Measurements from ENCODE around the gene CNTLN. TPM values are rescaled to one million over a fixed set of nuclear protein-coding genes. Genes with fewer than 3 reads are reported as not detected.
"Not testable (repeated sequence)": the region's sequence is repeated elsewhere in the genome, so short reads cannot be mapped to it uniquely, and the experiment has no call there.

CNTLN gene
- total RNA-seq, 3 donors from 2014 or later (not counting 1 experiment from before 2014, with no cell fraction given), result 0.32 to 1.6 (median 0.63) TPM

DNA sequence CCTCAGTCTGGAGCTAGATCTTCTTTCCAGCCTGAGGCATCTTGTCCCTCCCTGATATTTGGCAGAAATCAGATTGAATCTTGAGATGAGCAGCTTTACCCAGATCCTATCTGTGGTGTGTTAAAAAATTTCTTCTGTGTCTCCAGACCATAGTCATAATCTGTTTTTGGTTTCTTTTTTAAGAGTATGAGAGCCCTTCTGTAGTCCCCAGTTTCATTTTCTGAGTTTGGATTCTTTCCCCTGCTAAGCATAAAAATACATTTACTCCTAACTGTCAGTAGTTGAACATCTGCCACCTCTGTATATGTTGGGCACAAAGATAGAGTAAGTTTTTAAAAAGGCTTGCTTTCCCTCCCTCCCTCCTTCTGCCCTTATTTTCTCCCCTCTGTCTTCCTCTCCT, 137.7 kb downstream of the CNTLN start:
- ATAC-seq, result no peak
- no peak for DNase-seq
- Histone ChIP-seq H3K4me1 (ENCODE audit: control insufficient read depth, insufficient read depth, low read length) (no peaks in the 10 kb centered on the region), H3K27me3 (ENCODE audit: control insufficient read depth, insufficient read depth, low read length) (no peaks in the 10 kb centered on the region), H3K27ac (ENCODE audit: low read length) (no peak overlapping the region), H3K4me3 (ENCODE audit: low read length) (no peak overlapping the region), H3K9me3 (ENCODE audit: control insufficient read depth, insufficient read depth, low read length) (no peaks in the 10 kb centered on the region), H3K36me3 (ENCODE audit: control insufficient read depth, insufficient read depth, low read length) (no peaks in the 10 kb centered on the region)
- Mint-ChIP-seq H3K4me1 (no peaks in the 10 kb centered on the region), H3K36me3 (peaks cover 5% of the 10 kb centered on the region), H3K4me3 (no peak overlapping the region), H3K27me3 (ENCODE audit: low read depth in 2 of 2) (no peaks in the 10 kb centered on the region), H3K27ac (no peak overlapping the region), H3K9me3 (peaks cover 4 to 8% of the 10 kb centered on the region in 2 donors)
- TF ChIP-seq, protein P1, sequence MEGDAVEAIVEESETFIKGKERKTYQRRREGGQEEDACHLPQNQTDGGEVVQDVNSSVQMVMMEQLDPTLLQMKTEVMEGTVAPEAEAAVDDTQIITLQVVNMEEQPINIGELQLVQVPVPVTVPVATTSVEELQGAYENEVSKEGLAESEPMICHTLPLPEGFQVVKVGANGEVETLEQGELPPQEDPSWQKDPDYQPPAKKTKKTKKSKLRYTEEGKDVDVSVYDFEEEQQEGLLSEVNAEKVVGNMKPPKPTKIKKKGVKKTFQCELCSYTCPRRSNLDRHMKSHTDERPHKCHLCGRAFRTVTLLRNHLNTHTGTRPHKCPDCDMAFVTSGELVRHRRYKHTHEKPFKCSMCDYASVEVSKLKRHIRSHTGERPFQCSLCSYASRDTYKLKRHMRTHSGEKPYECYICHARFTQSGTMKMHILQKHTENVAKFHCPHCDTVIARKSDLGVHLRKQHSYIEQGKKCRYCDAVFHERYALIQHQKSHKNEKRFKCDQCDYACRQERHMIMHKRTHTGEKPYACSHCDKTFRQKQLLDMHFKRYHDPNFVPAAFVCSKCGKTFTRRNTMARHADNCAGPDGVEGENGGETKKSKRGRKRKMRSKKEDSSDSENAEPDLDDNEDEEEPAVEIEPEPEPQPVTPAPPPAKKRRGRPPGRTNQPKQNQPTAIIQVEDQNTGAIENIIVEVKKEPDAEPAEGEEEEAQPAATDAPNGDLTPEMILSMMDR (IDR thresholded peaks at IDR 0.05), result no peak
- intact Hi-C loops (cut with micrococcal nuclease), result no loop called here

DNA sequence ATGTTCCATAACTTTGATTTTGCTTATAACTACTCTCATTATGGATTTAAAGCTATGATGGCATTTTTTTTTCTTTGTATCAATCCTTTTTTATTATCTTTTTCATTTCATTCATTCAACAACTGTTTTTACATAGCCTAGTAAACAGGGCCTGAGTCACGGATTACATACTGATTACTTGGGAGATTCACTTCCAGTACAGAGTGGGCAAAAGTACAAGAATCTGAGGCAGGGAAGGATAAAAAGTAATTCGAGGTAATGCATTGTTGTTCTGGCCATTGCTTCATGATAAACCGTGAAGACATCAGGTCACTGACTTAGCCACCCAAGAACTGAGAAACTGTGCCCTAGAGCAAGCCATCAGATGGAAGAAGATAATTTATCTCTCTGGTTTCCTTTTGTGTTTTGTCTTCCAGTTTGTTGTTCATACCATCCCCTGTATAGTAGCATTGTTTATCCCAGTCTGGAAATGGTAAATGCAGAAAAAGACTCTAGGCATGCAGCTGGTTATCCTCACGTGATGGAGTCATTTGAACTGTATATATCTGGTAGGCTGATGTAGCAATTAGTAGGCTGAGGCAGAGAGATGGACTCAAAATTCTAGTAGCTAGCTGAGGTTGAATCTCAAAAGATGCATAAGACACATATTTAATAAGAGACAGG, 145.6 kb downstream of the CNTLN start:
- TF ChIP-seq, protein P1 (IDR thresholded peaks at IDR 0.05), result no peak
- intact Hi-C loops (cut with micrococcal nuclease), result no loop called here
- WGBS (ENCODE audit: insufficient coverage), result 85% methylated on average over 4 of the region's 4 CpGs

GRCh38 chr9:17290673-17291072, 155.8 kb downstream of the CNTLN start:
- H3K27ac ChIP-seq (ENCODE audit: low read length); DNase-seq; H3K27ac Mint-ChIP-seq; H3K36me3 Mint-ChIP-seq; H3K9me3 Mint-ChIP-seq; H3K9me3 ChIP-seq (ENCODE audit: control insufficient read depth, insufficient read depth, low read length); H3K4me1 ChIP-seq (ENCODE audit: control insufficient read depth, insufficient read depth, low read length); H3K4me3 ChIP-seq (ENCODE audit: low read length); H3K27me3 Mint-ChIP-seq (ENCODE audit: low read depth in 2 of 2); intact Hi-C loops (cut with micrococcal nuclease); H3K4me1 Mint-ChIP-seq; H3K27me3 ChIP-seq (ENCODE audit: control insufficient read depth, insufficient read depth, low read length); H3K36me3 ChIP-seq (ENCODE audit: control insufficient read depth, insufficient read depth, low read length); ATAC-seq; H3K4me3 Mint-ChIP-seq: not testable (repeated sequence)
- 98% methylated on average over 19 of the region's 22 CpGs for WGBS (ENCODE audit: insufficient coverage)

More for the DNA sequence above, 145.6 kb downstream of the CNTLN start:
- Mint-ChIP-seq H3K4me3 (no peak overlapping the region), H3K27ac (no peak overlapping the region), H3K27me3 (ENCODE audit: low read depth in 2 of 2) (no peaks in the 10 kb centered on the region), H3K4me1 (no peaks in the 10 kb centered on the region), H3K36me3 (no peaks in the 10 kb centered on the region), H3K9me3 (peaks cover 4 to 9% of the 10 kb centered on the region in 2 donors)
- Histone ChIP-seq H3K4me3 (ENCODE audit: low read length) (no peak overlapping the region), H3K27ac (ENCODE audit: low read length) (no peak overlapping the region), H3K4me1 (ENCODE audit: control insufficient read depth, insufficient read depth, low read length) (no peaks in the 10 kb centered on the region), H3K27me3 (ENCODE audit: control insufficient read depth, insufficient read depth, low read length) (no peaks in the 10 kb centered on the region), H3K9me3 (ENCODE audit: control insufficient read depth, insufficient read depth, low read length) (no peaks in the 10 kb centered on the region), H3K36me3 (ENCODE audit: control insufficient read depth, insufficient read depth, low read length) (no peaks in the 10 kb centered on the region)
- no peak for ATAC-seq
- no peak for DNase-seq

DNA sequence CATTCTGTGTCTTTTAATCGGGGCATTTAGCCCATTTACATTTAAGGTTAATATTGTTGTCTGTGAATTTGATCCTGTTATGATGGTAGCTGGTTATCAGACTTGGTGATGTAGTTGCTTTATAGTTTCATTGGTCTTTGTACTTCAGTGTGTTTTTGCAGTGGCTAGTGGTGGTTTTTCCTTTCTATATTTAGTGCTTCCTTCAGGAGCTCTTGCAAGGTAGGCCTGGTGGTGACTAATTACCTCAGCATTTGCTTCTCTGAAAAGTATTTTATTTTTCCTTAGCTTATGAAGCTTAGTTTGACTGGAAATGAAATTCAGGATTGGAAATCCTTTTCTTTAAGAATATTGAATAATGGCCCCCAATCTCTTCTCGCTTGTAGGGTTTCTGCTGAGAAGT, 156.9 kb downstream of the CNTLN start:
- H3K36me3 ChIP-seq (ENCODE audit: control insufficient read depth, insufficient read depth, low read length), result no peaks in the 10 kb centered on the region
- Mint-ChIP-seq H3K27me3 (ENCODE audit: low read depth in 2 of 2) (no peaks in the 10 kb centered on the region), H3K27ac (no peak overlapping the region), H3K4me1 (no peaks in the 10 kb centered on the region), H3K36me3 (peaks cover 6% of the 10 kb centered on the region), H3K4me3 (no peak overlapping the region), H3K9me3 (peaks cover 5 to 6% of the 10 kb centered on the region in 2 donors)
- H3K4me3 ChIP-seq (ENCODE audit: low read length), result no peak overlapping the region
- no peaks in the 10 kb centered on the region for H3K4me1 ChIP-seq (ENCODE audit: control insufficient read depth, insufficient read depth, low read length)
- TF ChIP-seq, protein P1 (IDR thresholded peaks at IDR 0.05), result no peak
- ATAC-seq (no peak), DNase-seq (no peak)
- WGBS (ENCODE audit: insufficient coverage), result 100% methylated on average over 1 of the region's 2 CpGs
- intact Hi-C loops (cut with micrococcal nuclease), result no loop called here
- no peak overlapping the region for H3K27ac ChIP-seq (ENCODE audit: low read length)
- no peaks in the 10 kb centered on the region for H3K27me3 ChIP-seq (ENCODE audit: control insufficient read depth, insufficient read depth, low read length)
- H3K9me3 ChIP-seq (ENCODE audit: control insufficient read depth, insufficient read depth, low read length), result peaks cover 7% of the 10 kb centered on the region
